SK-N-SH (cell line): Measurements from ENCODE around the gene STK25. TPM values are rescaled to one million over a fixed set of nuclear protein-coding genes. Genes with fewer than 3 reads are reported as not detected.

ENCODE experiments used
- CTCF ChIA-PET: fragments of 300-600, 350-600 bp; formaldehyde crosslinking; extraction: SDS; loops from one replicate; lab custom pipeline; 2021; lab: Yijun Ruan, JAX
- POLR2A ChIA-PET: fragments of 350-600 bp; sonication (Branson Sonifier 250); formaldehyde crosslinking; extraction: SDS; loops from one replicate; lab custom pipeline; 2020; ENCODE audit warnings: antibody characterized with exemption, inconsistent platforms; lab: Yijun Ruan, JAX
- DNase-seq: peaks from one replicate; pipeline ENCODE4 v3.0.0; 2012
- H2AFZ ChIP-seq: fragments of 200-600 bp; sonication (generic); 2 replicates; pipeline ENCODE4 v1.8.1; 2016; ENCODE audit warnings: antibody characterized with exemption, mild to moderate bottlenecking, low read depth
- H3F3A ChIP-seq: fragments of 200-600 bp; sonication (generic); replicated peaks from 2 replicates; pipeline ENCODE3; 2016; ENCODE audit warnings: antibody characterized with exemption, mild to moderate bottlenecking; ENCODE audit not compliant: insufficient read depth
- H3K27ac ChIP-seq, 2 experiments: fragments of 200-500 bp in 1 of 2; fragments of 200-600 bp in 1 of 2; sonication (Bioruptor generic) in 1 of 2; sonication (generic), shearing (Covaris generic) in 1 of 2; 2 replicates each; pipeline versions ENCODE4 v1.5.1 to v1.6.1; 2014 to 2016; ENCODE audit warnings: low read depth in 2 of 2, inconsistent platforms in 1 of 2, low read length in 1 of 2, mild to moderate bottlenecking in 1 of 2, mixed read lengths in 1 of 2
- H3K27me3 ChIP-seq: fragments of 200-600 bp; sonication (generic), shearing (Covaris generic); 2 replicates; pipeline ENCODE4 v1.6.1; 2016; ENCODE audit warnings: mixed run types; ENCODE audit not compliant: insufficient read depth
- H3K36me3 ChIP-seq, 2 experiments: fragments of 200-500 bp in 1 of 2; fragments of 200-600 bp in 1 of 2; sonication (Bioruptor generic) in 1 of 2; sonication (generic) in 1 of 2; replicated peaks in 1 of 2; 2 replicates each; pipeline versions ENCODE3 to v1.5.1; 2014 to 2016; ENCODE audit warnings: low read length in 1 of 2, mild to moderate bottlenecking in 1 of 2; ENCODE audit not compliant: insufficient read depth in 2 of 2, control insufficient read depth in 1 of 2
- H3K4me1 ChIP-seq, 2 experiments: fragments of 200-500 bp in 1 of 2; fragments of 200-600 bp in 1 of 2; sonication (Bioruptor generic) in 1 of 2; sonication (generic), shearing (Covaris generic) in 1 of 2; 2 replicates each; pipeline versions ENCODE4 v1.5.1 to v1.6.1; 2014 to 2016; ENCODE audit warnings: low read depth in 1 of 2, low read length in 1 of 2, mixed run types in 1 of 2; ENCODE audit not compliant: insufficient read depth in 2 of 2, control insufficient read depth in 1 of 2
- H3K4me2 ChIP-seq: fragments of 200-600 bp; sonication (generic), shearing (Covaris generic); 2 replicates; pipeline ENCODE4 v1.6.1; 2017; ENCODE audit warnings: mixed run types
- H3K4me3 ChIP-seq, 2 experiments: fragments of 200-500 bp in 1 of 2; fragments of 200-600 bp in 1 of 2; sonication (Bioruptor generic) in 1 of 2; sonication (generic), shearing (Covaris generic) in 1 of 2; 2 replicates each; pipeline versions ENCODE4 v1.5.1 to v1.8.1; 2014 to 2016; ENCODE audit warnings: low read depth in 2 of 2, inconsistent platforms in 1 of 2, low read length in 1 of 2, mild to moderate bottlenecking in 1 of 2, mixed read lengths in 1 of 2, moderate library complexity in 1 of 2
- H3K79me2 ChIP-seq: fragments of 200-600 bp; sonication (generic); 2 replicates; pipeline ENCODE4 v1.8.1; 2017; ENCODE audit warnings: mild to moderate bottlenecking; ENCODE audit not compliant: insufficient read depth
- H3K9ac ChIP-seq: fragments of 200-600 bp; sonication (generic); 2 replicates; pipeline ENCODE4 v1.6.1; 2017; ENCODE audit warnings: mixed run types
- H3K9me2 ChIP-seq: fragments of 200-600 bp; sonication (generic); 2 replicates; pipeline ENCODE4 v1.6.1; 2017; ENCODE audit warnings: mixed run types
- H3K9me3 ChIP-seq: fragments of 200-600 bp; sonication (generic); 2 replicates; pipeline ENCODE4 v1.6.1; 2017; ENCODE audit warnings: mixed run types, mild to moderate bottlenecking, moderate library complexity
- H4K20me1 ChIP-seq: fragments of 200-600 bp; sonication (generic); 2 replicates; pipeline ENCODE4 v1.6.1; 2017; ENCODE audit warnings: mild to moderate bottlenecking, mixed run types; ENCODE audit not compliant: insufficient read depth
- CTCF ChIP-seq: fragments of 200-600 bp; sonication (generic); IDR thresholded peaks from 2 replicates; pipeline ENCODE4 v1.6.1; 2017; ENCODE audit warnings: antibody characterized with exemption, mild to moderate bottlenecking, moderate library complexity
- EZH2phosphoT487 ChIP-seq: fragments of 200-600 bp; sonication (generic); IDR thresholded peaks from 2 replicates; pipeline ENCODE4 v1.6.1; 2017; ENCODE audit warnings: low read depth, mixed run types, mild to moderate bottlenecking, antibody characterized with exemption, moderate library complexity, borderline replicate concordance
- FOXM1 ChIP-seq: IDR thresholded peaks from 2 replicates; pipeline ENCODE4 v1.4.0; 2012; ENCODE audit warnings: low read depth, mild to moderate bottlenecking
- IRF3 ChIP-seq: fragments of 150-350 bp; IDR thresholded peaks from 2 replicates; pipeline ENCODE4 v1.6.1; 2016; ENCODE audit warnings: mild to moderate bottlenecking, low read depth, low read length
- JUND ChIP-seq: IDR thresholded peaks from 2 replicates; pipeline ENCODE4 v1.4.0; 2012
- MAX ChIP-seq: IDR thresholded peaks from 2 replicates; pipeline ENCODE4 v1.4.0; 2012; ENCODE audit warnings: low read depth
- MXI1 ChIP-seq: IDR thresholded peaks from 2 replicates; pipeline ENCODE4 v1.6.1; 2012; ENCODE audit warnings: mild to moderate bottlenecking, low read depth, low read length, improper control_type of control experiment
- NRF1 ChIP-seq: IDR thresholded peaks from 2 replicates; pipeline ENCODE4 v1.6.1; 2012; ENCODE audit warnings: low read depth, mild to moderate bottlenecking, low read length
- POLR2AphosphoS5 ChIP-seq: IDR thresholded peaks from 2 replicates; pipeline ENCODE4 v1.6.1; 2012; ENCODE audit warnings: low read depth, low read length
- RAD21 ChIP-seq: IDR thresholded peaks from 2 replicates; pipeline ENCODE4 v1.6.1; 2012; ENCODE audit warnings: mild to moderate bottlenecking, low read length
- RFX5 ChIP-seq: IDR thresholded peaks from 2 replicates; pipeline ENCODE4 v1.6.1; 2012; ENCODE audit warnings: mild to moderate bottlenecking, improper control_type of control experiment, low read length
- USF2 ChIP-seq: fragments of 150-350 bp; IDR thresholded peaks from 2 replicates; pipeline ENCODE4 v1.6.1; 2017; ENCODE audit warnings: antibody characterized with exemption, low read length, low read depth, borderline replicate concordance
- WGBS: methylation state at CpG from one replicate; pipeline ENCODE4 v1.1.6; 2017; ENCODE audit warnings: low lambda C conversion rate; 5-methylcytosine and 5-hydroxymethylcytosine counted together
- polyA plus RNA-seq, 3 experiments: library from polyadenylated mRNA; depleted of rRNA; stranded (reverse); fragments of >200 nt; gene quantifications; 2 replicates each; pipeline ENCODE4 v1.2.3, GENCODE V29; 2012
- TF ChIP-seq, protein P1 (sequence below): IDR thresholded peaks from 2 replicates; pipeline ENCODE4; 2012

The STK25 gene
- polyA plus RNA-seq, 1 of the 3 experiments (the other 2 are of a cell fraction), result 236 TPM

GRCh38 chr2:241551998-241552737, 43.8 kb upstream of the STK25 start:
- H3K4me3 ChIP-seq, result no peak overlapping the region
- no peak overlapping the region for H3K9ac ChIP-seq
- ChIA-PET CTCF (interaction anchor here (2.8 kb wide), 1 partner anchor 107 kb away, joined by 15 read pairs; no protein-coding TSS in a partner anchor), POLR2A (no interaction called here)
- H3F3A ChIP-seq, result no peaks in the 10 kb centered on the region
- peaks cover 7% of the 10 kb centered on the region; the same call in 1 of the 2 replicates for H3K9me3 ChIP-seq
- no peaks in the 10 kb centered on the region for H3K27me3 ChIP-seq
- TF ChIP-seq JUND (no peak), FOXM1 (no peak), MXI1 (no peak), NRF1 (no peak), RFX5 (no peak), IRF3 (no peak), USF2 (no peak), POLR2AphosphoS5 (no peak), CTCF (no peak), EZH2phosphoT487 (no peak), RAD21 (no peak)
- TF ChIP-seq, all 33 proteins: peak for 0
- H3K79me2 ChIP-seq, result no peaks in the 10 kb centered on the region
- H3K9me2 ChIP-seq, result no peaks in the 10 kb centered on the region
- H3K4me1 ChIP-seq, result no peaks in the 10 kb centered on the region; a peak in 2 of 4 replicates
- no peak for DNase-seq
- no peaks in the 10 kb centered on the region for H4K20me1 ChIP-seq
- 82% methylated on average over 25 of the region's 33 CpGs for WGBS
- no peaks in the 10 kb centered on the region for H3K36me3 ChIP-seq
- H3K4me2 ChIP-seq, result no peak overlapping the region
- no peak overlapping the region for H3K27ac ChIP-seq
- no peak overlapping the region for H2AFZ ChIP-seq

DNA sequence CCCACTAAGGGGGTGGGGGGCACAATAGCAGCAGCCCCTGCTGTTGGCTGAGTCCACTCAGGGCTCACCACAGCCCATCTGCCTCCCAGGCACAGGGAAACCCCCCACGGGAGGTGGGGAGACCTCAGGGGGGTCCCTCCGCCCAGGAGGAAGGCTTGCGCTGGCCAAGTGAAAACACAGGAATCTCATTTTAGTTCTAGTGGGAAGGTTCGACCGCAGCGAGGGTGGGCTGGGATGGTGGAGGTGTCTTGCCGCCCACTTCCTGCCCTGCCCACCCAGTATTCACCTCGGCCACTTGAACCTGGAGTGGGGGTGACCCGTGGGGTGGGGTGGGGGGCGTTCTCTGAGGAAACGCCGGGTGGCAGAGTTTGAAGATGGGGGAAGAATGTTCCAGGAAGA, 43.2 kb upstream of the STK25 start:
- Histone ChIP-seq H2AFZ (no peak overlapping the region), H3F3A (no peaks in the 10 kb centered on the region), H3K27ac (no peak overlapping the region), H3K27me3 (no peaks in the 10 kb centered on the region), H3K9me3 (peaks cover under 1% of the 10 kb centered on the region; the same call in 1 of the 2 replicates), H4K20me1 (no peaks in the 10 kb centered on the region), H3K79me2 (no peaks in the 10 kb centered on the region), H3K4me3 (no peak overlapping the region), H3K9me2 (no peaks in the 10 kb centered on the region), H3K4me1 (peaks cover 3 to 4% of the 10 kb centered on the region in 2 experiments; a peak in 2 of 4 replicates), H3K4me2 (no peak overlapping the region), H3K36me3 (no peaks in the 10 kb centered on the region), H3K9ac (no peak overlapping the region)
- POLR2A ChIA-PET, result no interaction called here
- CTCF ChIA-PET, result interaction anchor here (2.8 kb wide), 1 partner anchor 108 kb away, joined by 15 read pairs; no protein-coding TSS in a partner anchor
- no peak for TF ChIP-seq MAX
- TF ChIP-seq, protein P1, sequence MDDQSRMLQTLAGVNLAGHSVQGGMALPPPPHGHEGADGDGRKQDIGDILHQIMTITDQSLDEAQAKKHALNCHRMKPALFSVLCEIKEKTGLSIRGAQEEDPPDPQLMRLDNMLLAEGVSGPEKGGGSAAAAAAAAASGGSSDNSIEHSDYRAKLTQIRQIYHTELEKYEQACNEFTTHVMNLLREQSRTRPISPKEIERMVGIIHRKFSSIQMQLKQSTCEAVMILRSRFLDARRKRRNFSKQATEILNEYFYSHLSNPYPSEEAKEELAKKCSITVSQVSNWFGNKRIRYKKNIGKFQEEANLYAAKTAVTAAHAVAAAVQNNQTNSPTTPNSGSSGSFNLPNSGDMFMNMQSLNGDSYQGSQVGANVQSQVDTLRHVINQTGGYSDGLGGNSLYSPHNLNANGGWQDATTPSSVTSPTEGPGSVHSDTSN, result no peak
- WGBS, result 80% methylated on average over 12 of the region's 12 CpGs
- DNase-seq, result no peak
